NOMO-1 treated with DMSO at 0.1 percent for 48 hours (cell line): ENCODE data around the gene KLHL17.
"Not testable (repeated sequence)": the region's sequence is repeated elsewhere in the genome, so short reads cannot be mapped to it uniquely, and the experiment has no call there.

Source experiments
- DNase-seq: peaks from one replicate; lab custom pipeline; 2025; ENCODE audit not compliant: unreplicated experiment; lab: John Stamatoyannopoulos, UW

Gene KLHL17

GRCh38 chr1:998995-999724 lies 38.8 kb downstream of the KLHL17 start:
- DNase-seq, result no peak

GRCh38 chr1:999725-1000356 lies 39.5 kb downstream of the KLHL17 start, which contains the start of gene HES4:
HES4 (minus strand) TSS chr1:1000097; CDS start chr1:999973, 124 bp downstream.
- peak; percentile 61 for DNase-seq

GRCh38 chr1:1000357-1001056 lies 40.1 kb downstream of the KLHL17 start:
- DNase-seq, result no peak

GRCh38 chr1:1001057-1001783 lies 40.8 kb downstream of the KLHL17 start:
- no peak for DNase-seq

- no peak for DNase-seq
These were observed 43.4 kb downstream of the KLHL17 start for GRCh38 chr1:1003618-1004419.

- no peak for DNase-seq
These were observed 44.0 kb downstream of the KLHL17 start for GRCh38 chr1:1004420-1004779.

- DNase-seq, result no peak
These were observed 44.7 kb downstream of the KLHL17 start for GRCh38 chr1:1004780-1005697.

- DNase-seq, result no peak
These were observed 45.5 kb downstream of the KLHL17 start for GRCh38 chr1:1005774-1006304.

GRCh38 chr1:1006305-1007159 lies 46.1 kb downstream of the KLHL17 start:
- DNase-seq, result no peak

- not testable (repeated sequence) for DNase-seq
These were observed 49.7 kb downstream of the KLHL17 start for GRCh38 chr1:1010131-1010530.

GRCh38 chr1:1011396-1011949 lies 51.1 kb downstream of the KLHL17 start:
- DNase-seq, result no peak

GRCh38 chr1:1012736-1013104 lies 52.3 kb downstream of the KLHL17 start:
- not testable (repeated sequence) for DNase-seq

GRCh38 chr1:1013105-1013921 lies 52.9 kb downstream of the KLHL17 start, which contains the start of gene ISG15:
ISG15 (plus strand) TSS chr1:1013497; CDS start chr1:1013574, 77 bp downstream.
- peak; percentile 85 for DNase-seq

- no peak for DNase-seq
These were observed 53.7 kb downstream of the KLHL17 start for GRCh38 chr1:1013922-1014648.

- no peak for DNase-seq
These were observed 54.7 kb downstream of the KLHL17 start for GRCh38 chr1:1014799-1015681.
